Retinal pigment epithelial cell (primary cell): ENCODE results near the gene FAM110C.

Source experiments
- DNase-seq: peaks from one replicate; pipeline ENCODE4 v3.0.0-alpha.2; 2010; ENCODE audit warnings: low read depth
- H3K4me3 ChIP-seq: 2 replicates; pipeline ENCODE4 v1.5.1; 2011; ENCODE audit warnings: mild to moderate bottlenecking, low read length, control low read depth, moderate library complexity
- CTCF ChIP-seq: conservative IDR thresholded peaks from 2 replicates; pipeline ENCODE4 v1.5.1; 2011; ENCODE audit warnings: low read depth, low read length, control low read depth, inconsistent platforms

The FAM110C gene

GRCh38 chr2:40465-40864 is 5.8 kb downstream of the FAM110C start:
- no peak overlapping the region for H3K4me3 ChIP-seq
- TF ChIP-seq CTCF, result no peak

DNA sequence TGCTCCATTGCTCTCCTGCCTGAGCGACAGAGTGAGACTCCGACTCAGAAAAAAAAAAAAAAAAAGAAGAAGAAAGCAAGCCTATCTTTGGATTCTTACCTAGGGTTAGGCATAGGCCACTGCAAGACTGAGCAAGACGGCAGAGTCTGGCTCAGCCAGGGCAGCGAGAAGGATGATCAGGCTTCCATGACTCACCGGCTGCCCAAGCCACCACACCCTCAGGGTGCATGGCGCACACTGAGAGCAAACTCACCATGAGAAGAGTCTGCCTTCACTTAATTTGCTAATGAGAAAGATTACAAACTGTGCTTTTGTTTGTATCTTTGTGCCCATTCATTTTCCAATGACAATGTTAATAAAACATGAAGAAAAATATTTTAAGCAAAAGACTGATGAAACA is 8.2 kb downstream of the FAM110C start:
- no peak overlapping the region for H3K4me3 ChIP-seq
- no peak for DNase-seq
- no peak for TF ChIP-seq CTCF

More at GRCh38 chr2:40465-40864, 5.8 kb downstream of the FAM110C start:
- DNase-seq, result no peak

DNA sequence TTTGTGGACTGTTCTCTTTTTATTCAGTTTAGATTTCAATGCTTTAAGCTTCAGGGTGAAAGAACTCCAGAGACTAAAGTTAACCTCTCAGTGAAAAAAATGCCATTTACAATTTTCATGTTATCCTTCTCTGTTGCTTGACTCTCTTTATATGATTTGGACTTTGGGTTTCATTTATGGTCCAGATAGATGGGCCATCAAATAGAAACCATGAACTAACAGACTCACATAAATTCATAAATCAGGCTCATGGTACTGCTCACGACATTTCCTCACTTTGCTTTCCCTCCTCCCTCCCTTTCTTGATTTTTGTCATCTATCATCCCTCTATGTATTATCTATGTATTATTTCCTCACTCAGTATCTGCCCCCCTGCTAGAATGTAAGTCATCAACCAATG is 10.0 kb downstream of the FAM110C start:
- TF ChIP-seq CTCF, result no peak
- H3K4me3 ChIP-seq, result no peak overlapping the region
- DNase-seq, result no peak

- no peak overlapping the region for H3K4me3 ChIP-seq
- no peak for DNase-seq
- TF ChIP-seq CTCF, result no peak
These were observed 10.5 kb downstream of the FAM110C start for GRCh38 chr2:35852-36251.

DNA sequence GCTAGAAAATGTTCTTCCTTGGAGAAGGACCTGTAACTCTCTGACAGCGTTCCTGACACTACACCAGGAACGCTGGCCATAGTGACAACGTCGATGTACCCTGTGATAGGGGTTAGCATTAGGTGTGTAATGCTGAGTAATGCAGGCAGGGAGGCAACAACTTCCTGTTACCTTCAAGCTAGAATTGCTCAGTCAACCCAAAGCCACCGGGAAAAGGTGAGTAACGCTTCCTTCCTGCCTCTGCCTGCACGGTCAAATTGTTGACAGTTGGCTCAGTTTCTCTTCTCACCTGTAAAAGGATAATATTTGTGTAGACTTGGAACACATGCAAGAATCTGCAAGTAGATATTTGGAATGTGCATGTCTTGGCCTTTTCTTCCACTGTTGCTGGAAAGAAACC is 12.7 kb downstream of the FAM110C start:
- DNase-seq, result no peak
- TF ChIP-seq CTCF, result no peak

DNA sequence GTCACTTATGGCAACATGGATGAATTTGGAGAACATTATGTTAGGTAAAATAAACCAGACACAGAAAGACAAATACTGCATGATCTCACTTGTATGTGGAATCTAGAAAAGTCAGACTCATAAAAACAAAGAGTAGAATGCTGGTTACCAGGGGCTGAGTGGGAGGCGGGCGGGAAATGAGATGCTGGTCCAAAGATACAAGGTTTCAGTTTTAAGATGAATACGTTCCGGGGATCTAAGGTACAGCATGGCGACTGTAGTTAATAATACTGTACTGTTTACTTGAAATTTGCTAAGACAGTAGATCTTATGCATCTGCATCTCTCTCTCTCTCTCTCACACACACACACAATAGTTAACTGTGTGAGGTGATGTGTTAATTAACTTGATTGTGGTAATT is 14.2 kb downstream of the FAM110C start:
- DNase-seq, result no peak
- no peak for TF ChIP-seq CTCF
- no peak overlapping the region for H3K4me3 ChIP-seq

More for the DNA sequence above, 12.7 kb downstream of the FAM110C start:
- H3K4me3 ChIP-seq, result no peak overlapping the region

DNA sequence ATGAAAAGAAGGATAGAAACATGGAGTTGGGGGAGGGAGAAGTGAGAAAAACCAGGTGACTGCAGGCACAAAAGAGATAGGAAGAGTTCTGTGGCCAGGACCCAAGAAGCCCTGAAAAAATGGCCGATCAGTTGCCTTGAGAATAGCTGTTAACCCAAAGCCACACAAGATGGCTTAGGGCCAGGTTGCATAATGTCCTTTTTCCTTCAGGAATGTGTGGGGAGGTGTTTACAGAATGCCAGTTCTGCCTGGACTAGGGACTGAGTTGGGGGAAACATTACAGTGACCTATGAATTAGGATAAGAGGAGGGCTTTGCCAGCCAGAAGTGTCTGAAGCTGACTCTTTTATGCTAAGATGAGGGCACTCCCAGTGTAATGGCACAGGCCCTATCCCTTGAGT is 17.1 kb downstream of the FAM110C start:
- no peak for TF ChIP-seq CTCF
- H3K4me3 ChIP-seq, result no peak overlapping the region
- DNase-seq, result no peak
